ENCODE results near the gene GPNMB.

DNA sequence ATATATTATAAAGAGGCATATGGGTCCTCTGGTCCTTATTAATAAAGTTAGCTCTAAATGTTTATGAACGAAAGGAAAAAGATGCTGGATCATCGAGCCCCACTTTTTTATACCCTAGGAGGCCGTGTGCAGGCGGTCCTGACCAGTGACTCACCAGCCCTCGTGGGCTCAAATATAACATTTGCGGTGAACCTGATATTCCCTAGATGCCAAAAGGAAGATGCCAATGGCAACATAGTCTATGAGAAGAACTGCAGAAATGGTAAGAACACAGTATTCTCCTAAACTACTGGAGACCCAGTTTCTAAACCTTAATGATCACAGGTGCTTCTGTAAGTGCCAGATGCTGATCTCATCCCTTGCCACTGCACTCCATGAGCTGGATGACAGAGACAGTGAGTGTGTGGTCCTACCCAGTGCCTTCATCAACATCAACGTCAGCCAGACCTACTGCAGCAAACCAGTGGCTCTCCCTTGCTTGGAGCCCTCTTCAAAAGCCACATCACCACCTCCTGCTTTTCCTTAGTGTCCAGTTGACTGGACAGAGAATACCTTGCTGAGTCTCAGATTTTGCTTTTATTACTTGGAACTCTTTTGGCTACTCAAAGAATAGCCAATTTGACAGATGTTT lies 7.6 kb downstream of the GPNMB start:
- TF ChIP-seq DPF2 (IDR thresholded peaks at IDR 0.05) (no peak), ZNF274 (IDR thresholded peaks at IDR 0.05; ENCODE audit: insufficient read depth, insufficient read length) (no peak), POLR2A (IDR thresholded peaks at IDR 0.05; ENCODE audit: low read depth, low read length) (no peak), NR2F1 (conservative IDR thresholded peaks at IDR 0.05) (no peak), EP300 (IDR thresholded peaks at IDR 0.05; ENCODE audit: borderline replicate concordance in 1 of 2, control insufficient read depth in 1 of 2, low read depth in 2 of 2, low read length in 2 of 2) (no peak), JUND (IDR thresholded peaks at IDR 0.05; ENCODE audit: low read depth, low read length) (no peak), FOXM1 (IDR thresholded peaks at IDR 0.05; ENCODE audit: low read depth, low read length) (no peak), RAD21 (IDR thresholded peaks at IDR 0.05; ENCODE audit: insufficient read depth, low read depth, low read length) (no peak), TBL1XR1 (IDR thresholded peaks at IDR 0.05; ENCODE audit: low read depth, low read length) (no peak)
- TF ChIP-seq, protein P1, sequence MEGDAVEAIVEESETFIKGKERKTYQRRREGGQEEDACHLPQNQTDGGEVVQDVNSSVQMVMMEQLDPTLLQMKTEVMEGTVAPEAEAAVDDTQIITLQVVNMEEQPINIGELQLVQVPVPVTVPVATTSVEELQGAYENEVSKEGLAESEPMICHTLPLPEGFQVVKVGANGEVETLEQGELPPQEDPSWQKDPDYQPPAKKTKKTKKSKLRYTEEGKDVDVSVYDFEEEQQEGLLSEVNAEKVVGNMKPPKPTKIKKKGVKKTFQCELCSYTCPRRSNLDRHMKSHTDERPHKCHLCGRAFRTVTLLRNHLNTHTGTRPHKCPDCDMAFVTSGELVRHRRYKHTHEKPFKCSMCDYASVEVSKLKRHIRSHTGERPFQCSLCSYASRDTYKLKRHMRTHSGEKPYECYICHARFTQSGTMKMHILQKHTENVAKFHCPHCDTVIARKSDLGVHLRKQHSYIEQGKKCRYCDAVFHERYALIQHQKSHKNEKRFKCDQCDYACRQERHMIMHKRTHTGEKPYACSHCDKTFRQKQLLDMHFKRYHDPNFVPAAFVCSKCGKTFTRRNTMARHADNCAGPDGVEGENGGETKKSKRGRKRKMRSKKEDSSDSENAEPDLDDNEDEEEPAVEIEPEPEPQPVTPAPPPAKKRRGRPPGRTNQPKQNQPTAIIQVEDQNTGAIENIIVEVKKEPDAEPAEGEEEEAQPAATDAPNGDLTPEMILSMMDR (IDR thresholded peaks at IDR 0.05 in 2 of 3, conservative IDR thresholded peaks at IDR 0.05 in 1 of 3; ENCODE audit: control insufficient read depth in 2 of 3, extremely low read depth in 1 of 3, insufficient read depth in 1 of 3, low read depth in 3 of 3, low read length in 3 of 3) = no peak

Measured in GM12878 (cell line).